HG03460 (cell line): ENCODE measurements around the gene GON4L.
"Not testable (repeated sequence)": the region's sequence is repeated elsewhere in the genome, so short reads cannot be mapped to it uniquely, and the experiment has no call there.

ENCODE experiments used
- ATAC-seq: cut with Tn5 transposase; IDR thresholded peaks from one replicate; pipeline ENCODE4 v1.9.1; 2021; ENCODE audit not compliant: unreplicated experiment

Gene GON4L

DNA sequence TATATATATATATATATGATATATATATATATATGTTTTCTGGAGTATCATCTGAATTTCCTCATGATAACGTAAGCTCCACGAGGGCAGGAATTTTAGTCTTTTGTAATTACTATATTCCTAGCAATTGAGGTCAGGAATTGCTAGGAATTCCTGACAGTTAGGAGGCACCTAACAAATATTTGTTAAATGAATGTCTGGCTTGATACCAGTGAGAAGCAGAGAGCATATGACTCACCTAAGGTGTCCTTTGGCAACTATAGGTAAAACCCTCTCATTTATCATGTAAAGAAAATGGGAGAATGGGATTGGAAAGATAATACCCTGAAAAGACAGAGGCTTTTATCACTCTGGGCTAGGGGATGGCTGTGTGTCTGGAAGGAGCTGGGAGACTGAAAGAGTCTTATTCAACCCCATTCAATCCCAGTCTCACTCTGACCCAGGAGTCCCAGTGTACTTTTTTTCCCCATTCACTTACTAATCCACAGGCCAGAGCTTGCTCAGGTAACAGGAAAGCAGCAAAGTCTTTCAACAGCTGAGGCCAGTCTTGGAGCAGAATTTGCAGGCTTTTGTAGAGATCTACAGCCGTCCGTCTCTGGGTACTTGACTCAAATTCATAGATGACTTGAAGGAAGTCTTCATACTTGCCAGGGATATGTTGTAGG lies 96.9 kb downstream of the GON4L start:
- ATAC-seq = no peak

DNA sequence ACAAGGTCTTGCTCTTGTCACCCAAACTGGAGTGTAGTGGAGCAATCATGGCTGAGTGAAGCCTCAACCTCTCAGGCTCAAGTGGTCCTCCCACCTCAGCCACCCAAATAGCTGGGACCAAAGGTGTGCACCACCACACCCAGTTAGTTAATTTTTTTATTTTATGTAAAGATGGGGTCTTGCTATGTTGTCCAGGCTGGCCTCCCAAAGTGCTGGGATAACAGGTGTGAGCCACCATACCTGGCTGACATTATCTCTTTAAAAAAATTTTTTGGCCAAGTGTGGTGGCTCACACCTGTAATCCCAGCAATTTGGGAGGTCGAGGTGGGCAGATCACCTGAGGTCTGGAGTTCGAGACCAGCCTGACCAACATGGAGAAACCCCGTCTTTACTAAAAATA lies 98.0 kb downstream of the GON4L start:
- not testable (repeated sequence) for ATAC-seq

DNA sequence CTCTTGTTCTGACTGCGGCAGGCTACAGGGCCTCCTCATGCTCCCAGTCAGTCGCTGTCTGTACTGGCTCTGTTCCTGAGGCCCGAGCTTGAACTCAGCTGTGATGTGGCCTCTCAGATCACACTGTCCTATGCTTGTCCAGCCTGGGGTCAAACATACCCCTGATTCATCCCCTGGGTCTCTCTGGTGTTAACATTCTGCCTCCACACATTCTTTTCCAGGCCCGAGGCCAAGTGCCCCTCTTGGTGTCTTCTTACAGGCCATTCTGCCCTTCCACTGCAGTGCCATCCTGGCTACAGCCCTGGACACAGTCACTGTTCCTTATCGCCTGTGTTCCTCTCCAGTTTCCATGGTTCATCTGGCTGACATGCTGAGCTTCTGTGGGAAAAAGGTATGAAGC lies 108.9 kb downstream of the GON4L start:
- ATAC-seq = not testable (repeated sequence)

DNA sequence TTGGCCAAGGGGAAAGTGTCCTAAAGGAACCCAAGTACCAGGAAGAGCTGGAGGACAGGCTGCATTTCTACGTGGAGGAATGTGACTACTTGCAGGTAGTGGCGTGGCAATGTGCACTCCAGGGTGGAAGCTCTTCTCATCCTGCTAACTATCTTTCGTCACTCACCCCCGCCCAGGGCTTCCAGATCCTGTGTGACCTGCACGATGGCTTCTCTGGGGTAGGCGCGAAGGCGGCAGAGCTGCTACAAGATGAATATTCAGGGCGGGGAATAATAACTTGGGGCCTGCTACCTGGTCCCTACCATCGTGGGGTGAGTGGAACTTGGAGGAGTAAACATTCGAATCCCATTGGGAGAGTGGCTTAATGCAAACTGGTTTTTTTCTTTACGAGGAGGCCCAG lies 109.4 kb downstream of the GON4L start:
- ATAC-seq = not testable (repeated sequence)

DNA sequence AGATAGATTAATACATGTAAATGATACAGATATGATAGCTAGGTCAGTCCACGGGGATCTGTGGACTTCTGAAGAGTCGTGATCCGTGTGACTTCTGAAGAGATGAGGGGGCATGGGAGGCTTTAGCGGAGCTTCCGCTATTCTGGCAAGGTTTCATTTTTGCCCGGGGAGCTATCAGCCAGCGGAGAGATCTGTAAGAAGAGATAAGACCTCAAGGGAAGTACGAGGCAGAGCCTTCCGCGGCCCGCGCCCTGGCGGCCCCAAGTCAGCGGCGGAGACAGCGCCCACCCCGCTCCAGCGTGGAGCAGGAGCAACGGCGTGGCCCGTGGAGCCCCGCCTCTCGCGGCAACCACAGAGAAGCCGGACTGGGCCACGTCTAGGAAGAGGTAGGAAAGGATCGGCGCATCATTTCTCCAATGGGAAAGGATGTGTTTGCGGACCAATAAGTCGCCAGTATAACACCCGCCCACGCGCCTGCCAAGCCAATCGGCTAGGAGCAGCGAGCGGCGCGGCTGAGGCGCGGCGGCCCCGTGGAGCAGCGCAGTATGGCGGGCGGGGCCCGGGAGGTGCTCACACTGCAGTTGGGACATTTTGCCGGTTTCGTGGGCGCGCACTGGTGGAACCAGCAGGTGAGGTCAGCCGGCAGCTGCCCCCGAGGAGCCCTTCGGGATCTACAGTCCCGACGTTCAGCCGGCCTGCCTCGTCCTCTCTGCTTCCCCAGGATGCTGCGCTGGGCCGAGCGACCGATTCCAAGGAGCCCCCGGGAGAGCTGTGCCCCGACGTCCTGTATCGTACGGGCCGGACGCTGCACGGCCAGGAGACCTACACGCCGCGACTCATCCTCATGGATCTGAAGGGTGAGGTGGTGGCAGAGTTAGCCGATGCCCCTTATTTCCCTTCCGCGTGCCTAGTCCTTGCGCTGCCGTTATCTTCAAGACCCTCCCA lies 111.5 kb downstream of the GON4L start:
- peak; percentile 74 for ATAC-seq

DNA sequence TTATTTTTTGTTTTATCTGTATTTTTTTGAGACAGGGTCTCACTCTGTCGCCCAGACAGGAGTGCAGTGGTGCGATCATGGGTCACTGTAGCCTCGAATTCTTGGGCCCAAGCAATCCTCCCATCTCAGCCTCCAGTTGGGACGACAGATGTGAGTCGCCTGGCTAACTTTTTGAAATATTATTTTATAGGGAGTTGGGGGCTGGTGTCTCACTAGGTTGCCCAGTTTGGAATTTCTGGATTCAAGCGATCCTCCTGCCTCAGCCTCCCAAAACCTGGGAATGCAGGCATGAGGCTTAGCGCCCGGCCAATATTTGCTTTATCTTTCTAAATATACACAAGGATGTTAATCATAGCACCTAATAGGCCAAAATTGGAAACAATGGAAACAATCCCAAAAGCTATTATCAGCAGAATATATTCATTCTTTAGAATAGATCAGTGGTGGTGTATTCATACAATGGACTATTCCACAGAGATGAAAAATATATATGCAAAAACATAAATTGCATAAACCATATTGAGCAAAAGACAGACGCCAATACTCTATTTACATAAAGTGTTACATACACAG lies 112.2 kb downstream of the GON4L start:
- ATAC-seq = no peak

DNA sequence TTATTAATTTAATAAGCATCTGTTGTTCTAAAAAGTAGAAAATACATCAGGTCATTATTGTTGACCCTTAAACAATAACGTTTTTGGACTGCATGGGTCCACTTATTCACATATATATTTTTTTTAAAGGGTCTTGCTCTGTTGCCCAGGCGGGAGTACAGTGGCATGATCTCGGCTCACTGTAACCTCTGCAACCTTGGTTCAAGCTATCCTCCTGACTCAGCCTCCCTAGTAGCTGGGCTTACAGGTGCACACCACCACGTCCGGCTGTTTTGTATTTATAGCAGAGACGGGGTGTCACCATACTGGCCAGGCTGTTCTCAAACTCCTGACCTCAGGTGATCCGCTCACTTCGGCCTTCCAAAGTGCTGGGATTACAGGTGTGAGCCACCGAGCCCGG lies 115.1 kb downstream of the GON4L start:
- ATAC-seq = no peak

DNA sequence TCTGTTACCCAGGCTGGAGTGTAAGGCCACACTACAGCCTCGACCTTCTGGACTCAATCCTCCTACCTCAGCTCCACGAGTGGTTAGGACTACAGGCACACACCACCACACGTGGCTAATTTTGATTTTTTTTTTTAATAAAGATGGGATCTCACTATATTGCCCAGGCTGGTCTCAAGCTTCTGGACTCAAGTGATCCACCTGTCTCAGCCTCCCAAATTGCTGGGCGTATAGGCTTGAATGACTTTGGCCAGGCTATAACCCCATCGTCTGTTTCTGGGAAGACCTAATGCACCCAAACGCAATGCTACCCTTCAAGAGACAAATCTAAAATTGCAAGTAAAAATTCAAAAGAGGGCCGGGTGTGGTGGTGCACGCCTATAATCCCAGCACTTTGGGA lies 116.0 kb downstream of the GON4L start:
- no peak for ATAC-seq

DNA sequence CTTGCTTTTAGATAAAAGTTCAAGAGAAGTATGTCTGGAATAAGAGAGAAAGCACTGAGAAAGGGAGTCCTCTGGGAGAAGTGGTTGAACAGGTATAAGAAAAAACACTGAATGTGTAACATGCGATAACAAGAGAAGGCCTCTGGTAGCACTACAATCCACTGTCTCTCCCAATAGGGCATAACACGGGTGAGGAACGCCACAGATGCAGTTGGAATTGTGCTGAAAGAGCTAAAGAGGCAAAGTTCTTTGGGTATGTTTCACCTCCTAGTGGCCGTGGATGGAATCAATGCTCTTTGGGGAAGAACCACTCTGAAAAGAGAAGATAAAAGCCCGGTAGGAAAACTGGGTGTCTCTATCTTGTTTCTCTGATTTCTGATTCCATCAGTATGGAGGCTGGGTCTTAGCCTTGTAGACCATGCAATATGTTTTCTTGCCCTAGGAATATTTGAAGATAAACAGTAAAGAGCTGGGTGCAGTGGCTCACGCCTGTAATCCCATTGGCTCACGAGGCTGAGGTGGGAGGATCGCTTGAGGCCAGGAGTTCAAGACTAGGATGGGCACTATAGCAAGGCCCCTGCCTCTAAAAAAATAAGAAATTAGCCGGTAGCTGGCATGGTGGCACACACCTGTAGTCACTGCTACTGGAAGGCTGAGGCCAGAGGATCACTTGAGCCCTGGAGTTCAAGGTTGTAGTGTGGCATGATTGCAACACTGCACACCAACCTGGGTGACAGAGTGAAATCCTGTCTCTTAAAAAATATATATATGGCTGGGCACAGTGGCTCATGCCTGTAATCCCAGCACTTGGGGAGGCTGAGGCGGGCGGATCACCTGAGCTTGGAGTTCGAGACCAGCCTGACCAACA lies 127.7 kb downstream of the GON4L start:
- ATAC-seq = no peak

DNA sequence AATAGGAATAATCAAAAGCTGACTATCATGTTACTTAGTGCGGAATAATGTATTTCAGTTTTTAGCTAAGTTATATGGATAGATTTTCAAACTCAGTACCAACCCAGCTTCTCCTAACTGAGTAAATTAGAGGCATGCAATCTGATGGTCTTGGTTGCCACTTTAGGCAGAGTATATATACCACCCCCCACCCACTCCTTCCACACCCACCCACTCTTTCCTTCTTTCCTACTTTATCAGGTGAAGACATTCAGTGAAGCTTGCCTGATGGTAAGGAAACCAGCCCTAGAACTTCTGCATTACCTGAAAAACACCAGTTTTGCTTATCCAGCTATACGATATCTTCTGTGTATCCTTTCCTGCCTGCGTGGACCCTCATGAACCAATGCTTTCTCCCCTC lies 131.9 kb downstream of the GON4L start:
- no peak for ATAC-seq

DNA sequence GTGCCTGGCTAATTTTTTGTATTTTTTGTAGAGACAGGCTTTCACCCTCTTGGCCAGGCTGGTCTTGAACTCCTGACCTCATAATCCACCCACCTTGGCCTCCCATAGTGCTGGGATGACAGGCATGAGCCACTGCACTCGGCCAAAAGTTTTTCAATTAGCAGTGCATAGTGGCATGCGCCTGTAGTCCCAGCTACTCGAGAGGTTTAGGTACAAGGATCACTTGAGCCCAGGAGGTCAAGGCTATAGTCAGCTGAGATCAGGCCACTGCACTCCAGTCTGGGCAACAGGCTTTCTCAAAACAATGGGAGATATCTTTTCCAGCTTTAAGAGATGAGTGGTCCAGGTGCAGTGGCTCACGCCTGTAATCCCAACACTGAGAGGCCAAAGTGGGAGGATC lies 137.3 kb downstream of the GON4L start:
- no peak for ATAC-seq

DNA sequence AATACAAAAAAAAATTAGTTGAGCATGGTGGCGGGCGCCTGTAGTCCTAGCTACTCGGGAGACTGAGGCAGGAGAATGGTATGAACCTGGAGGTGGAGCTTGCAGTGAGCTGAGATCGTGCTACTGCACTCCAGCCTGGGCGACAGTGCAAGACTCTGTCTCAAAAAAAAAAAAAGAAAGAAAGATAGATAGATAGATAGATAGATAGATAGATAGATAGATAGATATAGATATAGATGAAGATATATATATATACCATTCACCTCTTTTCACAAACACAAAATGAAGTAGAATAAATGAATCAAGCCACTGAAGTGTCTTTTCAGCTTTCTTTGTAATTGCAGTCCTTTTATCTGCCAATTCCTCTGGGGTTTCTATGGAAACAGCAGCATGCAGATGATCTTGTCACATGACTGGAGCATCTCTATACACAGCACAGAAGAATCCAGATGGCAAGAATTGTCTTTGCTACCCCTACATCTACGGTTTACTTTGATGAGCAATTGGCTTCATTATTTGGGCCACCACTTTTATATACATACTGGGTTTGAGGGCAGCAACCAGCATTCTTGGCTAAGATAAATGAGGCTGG lies 138.4 kb downstream of the GON4L start:
- ATAC-seq = not testable (repeated sequence)

DNA sequence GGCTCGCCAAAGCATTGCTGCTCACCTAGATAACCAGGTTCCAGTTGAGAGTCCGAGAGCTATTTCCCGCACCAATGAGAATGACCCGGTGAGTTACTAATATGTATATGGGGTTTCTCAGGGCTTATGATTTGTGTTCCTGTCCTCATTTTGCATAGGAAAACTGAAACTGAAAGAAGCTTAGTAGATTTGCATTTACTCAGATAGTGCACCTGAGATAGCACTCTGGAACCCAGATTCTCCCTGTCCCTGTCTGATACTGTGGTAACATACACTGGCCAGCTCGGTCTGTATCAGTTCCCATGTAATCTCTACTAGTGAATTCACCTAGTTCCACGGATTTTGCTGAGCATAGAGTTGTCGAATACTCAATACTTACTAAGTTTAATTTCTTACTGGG lies 140.0 kb downstream of the GON4L start:
- no peak for ATAC-seq

DNA sequence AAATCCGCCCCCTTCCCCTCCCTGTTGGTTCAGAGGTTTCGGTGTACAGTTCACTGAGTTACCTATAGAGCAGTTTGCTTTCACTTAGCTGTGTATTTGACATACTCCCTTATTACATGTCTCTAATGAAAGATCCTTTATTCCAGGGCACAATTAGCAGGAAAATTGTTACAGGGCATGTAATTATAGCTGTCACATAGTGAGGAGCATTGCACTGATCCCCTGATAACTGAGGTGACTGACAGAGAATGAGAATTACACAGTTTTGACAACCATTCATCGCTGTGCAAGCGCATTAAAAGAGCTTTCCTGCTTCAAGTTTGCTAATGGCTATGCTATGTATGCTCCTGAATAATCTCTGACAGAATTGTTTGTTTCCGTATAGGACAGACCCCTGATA lies 141.2 kb downstream of the GON4L start:
- ATAC-seq = no peak

DNA sequence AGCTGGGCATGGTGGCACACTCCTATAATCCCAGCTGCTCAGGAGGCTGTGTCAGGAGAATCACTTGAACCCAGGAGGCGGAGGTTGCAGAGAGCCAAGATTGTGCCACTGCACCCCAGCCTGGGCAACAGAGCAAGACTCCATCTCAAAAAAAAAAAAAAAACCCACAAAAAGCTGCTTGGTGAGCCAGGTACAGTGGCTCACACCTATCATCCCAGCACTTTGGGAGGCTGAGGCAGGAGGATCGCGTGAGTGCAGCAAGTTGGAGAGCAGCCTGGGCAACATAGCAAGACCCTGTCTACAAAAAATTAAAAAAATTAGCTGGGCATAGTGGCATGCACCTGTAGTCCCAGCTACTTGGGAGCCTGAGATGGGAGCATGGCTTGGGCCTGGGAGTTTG lies 142.0 kb downstream of the GON4L start:
- not testable (repeated sequence) for ATAC-seq

DNA sequence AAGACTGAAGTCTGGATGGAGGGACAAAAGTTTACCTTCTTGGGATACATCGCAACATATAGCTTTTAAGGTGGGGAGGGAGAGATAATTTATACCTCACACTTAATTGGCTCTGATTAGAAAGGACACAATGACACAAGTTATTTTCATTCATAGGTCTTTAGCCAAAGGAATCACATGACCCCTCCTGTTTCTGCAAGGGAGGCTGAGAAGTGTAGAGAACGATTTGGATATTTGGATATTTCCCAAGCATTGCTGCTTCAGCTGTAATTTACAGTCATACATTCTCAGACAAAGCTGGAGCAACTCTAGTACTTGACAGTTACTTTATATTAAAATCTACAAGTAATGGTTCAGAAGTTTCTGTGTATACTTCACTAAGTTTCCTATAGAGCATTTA lies 143.9 kb downstream of the GON4L start:
- ATAC-seq = no peak

DNA sequence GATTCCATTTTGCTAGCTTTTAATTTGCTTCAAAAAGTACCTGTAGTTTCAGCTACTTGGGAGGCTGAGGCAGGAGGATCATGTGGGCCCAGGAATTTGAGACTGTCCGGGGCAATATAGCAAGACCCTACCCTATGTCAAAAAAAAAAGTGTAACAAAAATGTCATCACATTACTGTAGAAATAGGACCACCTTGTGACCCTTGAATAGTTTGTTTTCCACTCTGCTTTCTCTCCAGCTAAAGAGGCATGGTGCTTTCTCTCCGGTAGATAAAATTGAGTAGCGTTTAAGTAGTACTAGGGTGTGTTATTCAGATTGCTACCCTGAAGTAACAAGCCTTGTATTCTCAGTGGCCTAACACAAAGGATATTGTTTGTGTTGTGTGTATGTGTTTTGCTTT lies 144.4 kb downstream of the GON4L start:
- not testable (repeated sequence) for ATAC-seq

DNA sequence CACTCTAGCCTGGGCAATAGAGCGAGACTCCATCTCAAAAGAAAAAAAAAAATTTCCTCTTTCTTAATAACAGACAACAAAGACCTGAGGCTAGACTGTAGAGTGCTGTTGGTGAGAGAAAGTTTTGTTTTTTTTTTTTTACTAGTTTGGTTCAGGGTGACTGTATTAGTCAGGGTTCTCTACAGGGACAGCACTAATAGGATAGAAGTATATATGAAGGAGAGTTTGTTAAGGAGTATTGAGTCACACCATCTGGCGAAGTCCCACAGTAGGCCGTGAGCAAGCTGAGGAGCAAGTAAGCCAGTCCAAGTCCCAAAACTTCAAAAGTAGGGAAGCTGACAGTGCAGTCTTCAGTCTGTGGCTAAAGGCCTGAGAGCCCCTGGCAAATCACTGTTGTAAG lies 145.6 kb downstream of the GON4L start:
- not testable (repeated sequence) for ATAC-seq

DNA sequence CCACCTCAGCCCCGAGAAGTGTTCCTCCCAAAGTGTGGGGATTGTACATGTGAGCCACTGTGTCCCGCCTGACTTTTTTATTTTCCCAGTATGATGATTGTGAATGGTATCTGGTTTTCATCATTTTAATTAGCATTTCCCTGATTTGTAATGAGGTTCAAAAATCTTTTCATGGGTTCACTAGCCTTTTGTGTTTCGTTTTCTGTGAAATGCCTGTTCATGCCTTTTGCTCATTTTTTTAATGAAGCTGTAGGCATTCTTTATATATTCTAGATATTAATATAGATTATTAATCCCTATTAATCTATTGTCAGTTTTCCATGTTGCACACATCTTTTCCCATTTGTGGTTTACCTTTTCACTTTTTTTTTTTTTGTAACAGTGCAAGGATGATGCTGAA lies 147.6 kb downstream of the GON4L start:
- no peak for ATAC-seq

DNA sequence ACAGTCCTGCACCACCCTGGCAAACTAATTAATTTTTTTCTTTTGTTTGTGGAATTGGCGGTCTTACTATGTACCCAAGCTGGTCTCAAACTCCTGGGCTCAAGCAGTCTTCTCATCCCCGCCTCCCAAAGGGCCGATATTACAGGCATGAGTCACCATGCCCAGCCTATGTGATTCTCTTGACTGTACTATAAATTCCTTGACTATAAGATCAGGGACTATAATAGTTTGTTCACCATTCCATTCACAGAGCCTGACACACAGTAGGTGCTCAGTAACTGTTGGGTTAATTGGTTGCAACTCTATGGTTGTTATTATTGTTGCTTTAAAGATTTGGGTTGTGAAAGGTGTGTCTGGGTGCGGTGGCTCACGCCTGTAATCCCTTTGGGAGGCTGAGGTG lies 150.9 kb downstream of the GON4L start:
- no peak for ATAC-seq

DNA sequence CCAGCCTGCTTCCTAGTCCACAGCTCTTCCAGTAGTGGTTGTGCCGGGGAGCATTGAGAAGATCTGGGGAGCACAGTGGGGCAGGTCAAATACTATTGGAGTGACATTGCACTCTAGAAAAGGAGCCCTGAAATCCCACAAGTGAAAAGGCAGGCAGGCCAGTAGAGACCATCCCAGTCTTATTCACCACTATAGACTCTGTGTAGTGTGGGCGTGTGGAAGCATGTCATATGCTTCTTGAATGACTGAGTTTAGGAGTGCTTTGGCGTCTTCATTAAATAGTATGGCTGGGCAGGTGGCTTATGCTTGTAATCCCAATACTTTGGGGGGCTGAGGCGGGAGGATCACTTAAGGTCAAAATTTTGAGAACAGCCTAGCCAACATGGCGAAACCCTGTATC lies 152.6 kb downstream of the GON4L start:
- ATAC-seq = not testable (repeated sequence)
